Measurements from ENCODE around the gene NBAS.
"Not testable (repeated sequence)": the region's sequence is repeated elsewhere in the genome, so short reads cannot be mapped to it uniquely, and the experiment has no call there.

NBAS gene

DNA sequence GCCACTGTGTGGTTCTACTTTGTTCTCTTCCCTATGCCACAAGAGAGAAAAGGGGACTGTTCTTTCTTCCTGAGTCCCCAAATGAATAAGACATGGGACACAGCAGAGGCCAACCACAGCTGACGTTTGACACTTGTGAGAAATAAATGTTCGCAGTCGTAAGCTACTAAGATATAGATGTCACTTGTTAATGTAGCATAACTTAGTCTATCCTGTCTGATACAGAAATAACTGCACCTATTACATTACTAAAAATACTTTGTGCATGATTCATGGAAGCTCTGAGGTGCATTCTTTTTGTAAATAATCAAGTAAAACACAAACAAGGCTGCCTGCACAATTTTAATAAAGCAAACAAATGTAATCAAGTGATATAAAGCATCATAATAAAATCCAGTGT lies 148.8 kb downstream of the NBAS start:
- DNase-seq (ENCODE audit: low spot score) = no peak

- DNase-seq (ENCODE audit: low spot score) = no peak
These were observed 150.2 kb downstream of the NBAS start for GRCh38 chr2:15410884-15411283.

- DNase-seq (ENCODE audit: low spot score) = no peak
These were observed 152.4 kb downstream of the NBAS start for GRCh38 chr2:15408759-15409158.

DNA sequence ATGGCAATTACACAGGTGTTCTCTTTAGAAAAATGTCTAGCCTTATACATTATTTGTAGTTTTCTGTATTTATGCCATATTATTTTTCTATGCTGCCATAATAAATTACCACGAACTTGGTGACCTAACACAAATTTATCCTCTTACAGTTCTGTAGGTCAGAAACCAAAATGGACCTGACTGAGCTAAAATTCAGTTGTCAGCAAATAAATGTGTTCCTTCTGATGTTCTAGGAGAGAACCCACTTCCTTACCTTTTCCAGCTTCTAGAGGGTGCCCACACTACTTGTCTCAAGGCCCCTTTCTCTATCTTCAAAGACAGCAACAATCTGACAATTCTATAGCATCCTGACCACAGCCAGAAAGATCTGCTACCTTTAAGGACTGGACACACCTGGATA lies 153.5 kb downstream of the NBAS start:
- no peak for DNase-seq (ENCODE audit: low spot score)

DNA sequence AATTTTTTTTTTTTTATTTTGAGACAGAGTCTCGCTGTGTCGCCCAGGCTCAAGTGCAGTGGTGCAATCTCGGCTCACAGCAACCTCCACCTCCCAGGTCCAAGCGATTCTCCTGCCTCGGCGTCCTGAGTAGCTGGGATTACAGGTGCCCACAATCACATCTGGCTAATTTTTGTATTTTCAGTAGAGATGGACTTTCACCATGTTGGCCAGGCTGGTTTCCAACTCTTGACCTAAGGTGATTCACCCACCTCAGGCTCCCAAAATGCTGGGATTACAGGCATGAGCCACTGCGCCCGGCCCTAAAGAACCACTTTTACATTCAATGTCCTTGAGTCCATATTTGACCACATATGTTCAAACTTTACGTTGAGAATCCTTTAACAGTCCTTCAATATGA lies 156.6 kb downstream of the NBAS start:
- DNase-seq (ENCODE audit: low spot score) = not testable (repeated sequence)

- no peak for DNase-seq (ENCODE audit: low spot score)
These were observed 160.8 kb downstream of the NBAS start for GRCh38 chr2:15400240-15400826.

GRCh38 chr2:15399241-15399640 lies 161.9 kb downstream of the NBAS start:
- no peak for DNase-seq (ENCODE audit: low spot score)

DNA sequence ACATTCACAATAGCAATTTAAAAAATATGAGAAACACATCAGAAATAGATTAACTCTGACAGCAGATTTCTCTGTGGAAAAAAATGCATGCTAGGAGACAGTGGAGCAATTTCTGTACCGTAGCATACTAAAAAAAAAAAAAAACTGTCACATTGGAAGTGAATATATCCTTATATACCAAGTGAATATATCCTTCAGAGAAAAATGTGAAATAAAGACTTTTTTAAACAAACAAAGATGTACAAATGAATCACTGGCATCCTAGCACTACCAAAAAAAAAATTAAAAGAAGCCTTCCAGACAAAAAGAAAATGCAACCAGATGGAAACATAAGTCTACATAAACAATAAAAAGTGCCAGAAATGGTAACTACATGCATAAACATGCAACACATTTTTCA lies 169.4 kb downstream of the NBAS start:
- no peak for DNase-seq (ENCODE audit: low spot score)

DNA sequence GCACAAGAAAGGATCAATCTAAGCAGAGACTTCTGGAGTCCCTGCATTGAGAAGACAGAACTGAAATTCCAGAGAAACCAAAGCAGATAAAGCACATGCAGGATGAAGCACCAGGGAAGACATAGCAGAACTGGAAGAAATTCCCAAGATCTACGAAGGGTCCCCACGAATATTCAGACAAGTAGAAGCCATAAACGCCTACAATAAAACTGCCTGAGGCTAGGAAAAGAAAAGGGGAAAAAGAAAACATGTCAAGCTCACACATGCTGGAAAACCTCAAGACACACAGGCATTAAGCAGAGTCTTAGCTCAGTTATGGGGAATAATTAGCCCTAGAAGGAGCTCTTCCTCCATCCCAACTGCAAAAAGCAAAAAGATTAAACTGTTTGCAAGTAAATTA lies 171.2 kb downstream of the NBAS start:
- no peak for DNase-seq (ENCODE audit: low spot score)

GRCh38 chr2:15389326-15389700 lies 171.8 kb downstream of the NBAS start:
- DNase-seq (ENCODE audit: low spot score) = no peak

GRCh38 chr2:15388406-15389325 lies 172.5 kb downstream of the NBAS start:
- DNase-seq (ENCODE audit: low spot score) = no peak

DNA sequence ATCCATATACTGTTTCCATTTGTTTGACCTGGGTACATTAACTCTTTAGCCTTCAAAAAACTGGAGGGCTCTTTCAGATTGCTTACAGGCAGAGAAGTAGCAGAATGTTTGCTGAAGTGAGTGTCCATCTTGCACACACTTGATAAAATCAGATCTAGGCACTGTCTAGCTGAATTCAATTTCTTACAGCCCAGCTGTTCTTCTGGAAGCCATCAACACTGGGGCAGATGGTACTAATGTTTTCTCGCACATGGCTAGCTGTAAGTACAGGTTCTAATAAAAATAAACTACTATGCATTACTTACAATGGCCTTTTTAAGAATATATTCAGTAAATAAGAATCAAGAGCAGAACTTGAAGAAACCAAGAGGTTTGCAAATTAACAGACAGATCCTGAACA lies 175.9 kb downstream of the NBAS start:
- DNase-seq (ENCODE audit: low spot score) = no peak

GRCh38 chr2:15383695-15384350 lies 177.3 kb downstream of the NBAS start:
- no peak for DNase-seq (ENCODE audit: low spot score)

DNA sequence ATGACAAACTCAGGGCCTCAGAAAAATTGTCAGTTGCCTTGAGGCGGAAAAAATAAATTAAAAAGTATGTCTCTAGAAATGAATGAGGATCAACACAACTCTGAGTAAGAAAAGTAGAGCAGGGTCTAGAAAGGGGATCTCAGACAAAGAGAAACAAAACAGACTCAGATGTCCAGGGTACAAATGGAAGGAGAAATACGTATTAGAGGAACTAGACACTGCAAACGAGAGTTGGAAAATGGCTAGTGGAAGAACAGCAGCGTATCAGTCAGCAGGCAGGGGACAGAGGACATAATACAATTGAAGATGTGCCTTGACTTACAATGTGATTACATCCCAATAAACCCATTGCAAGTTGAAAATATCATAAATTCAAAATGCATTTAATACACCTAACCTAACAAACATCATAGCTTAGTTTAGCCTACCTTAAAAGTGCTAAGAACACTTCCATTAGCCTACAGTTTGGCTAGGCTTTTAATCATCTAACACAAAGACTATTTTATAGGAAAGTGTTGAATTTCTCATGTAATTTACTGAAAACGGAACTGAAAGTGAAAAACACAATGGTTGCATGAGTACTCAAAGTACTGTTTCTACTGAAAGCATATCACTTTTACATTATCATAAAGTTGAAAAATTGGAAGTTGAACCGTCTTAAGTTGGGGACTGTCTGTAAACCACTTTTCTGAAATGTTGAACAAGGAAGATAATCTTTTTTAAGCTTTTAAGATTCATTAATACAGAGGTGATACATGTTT lies 182.8 kb downstream of the NBAS start:
- DNase-seq (ENCODE audit: low spot score) = no peak

DNA sequence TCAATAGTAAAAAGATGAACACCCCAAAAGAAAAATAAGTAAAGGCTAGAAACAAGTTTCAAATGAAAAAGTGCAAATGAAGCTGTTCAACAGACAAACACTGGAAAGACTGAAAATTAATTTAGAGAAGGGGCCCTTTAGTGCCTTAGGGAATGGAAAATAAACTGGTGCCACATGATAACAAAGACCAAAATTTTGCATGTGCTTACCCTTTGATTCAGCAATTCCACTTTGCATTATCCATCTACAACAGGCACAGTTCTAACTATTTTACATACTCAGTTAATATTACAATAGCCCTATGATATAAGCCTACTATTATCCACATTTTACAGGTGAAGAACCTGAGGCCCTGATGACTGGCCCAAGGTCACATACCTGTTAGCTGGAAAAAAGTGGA lies 183.9 kb downstream of the NBAS start:
- DNase-seq (ENCODE audit: low spot score) = no peak

DNA sequence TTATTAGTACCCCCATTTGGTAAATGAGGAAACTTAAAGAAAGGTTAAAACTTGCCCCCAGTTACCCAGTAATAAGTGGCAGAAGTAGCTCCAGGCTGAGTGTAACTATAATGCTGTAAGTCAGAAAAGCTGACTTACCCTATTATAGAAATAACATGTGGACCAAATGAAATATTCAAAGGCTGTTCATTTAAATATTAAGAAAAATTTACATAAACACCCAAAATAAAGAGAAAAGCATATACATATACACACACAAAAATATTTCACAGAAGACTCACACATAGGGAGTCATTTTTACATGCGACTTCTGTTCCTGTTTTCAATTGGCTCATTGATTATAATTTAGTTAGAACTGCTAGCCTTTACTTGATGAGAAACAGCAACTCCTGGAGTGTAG lies 189.1 kb downstream of the NBAS start:
- DNase-seq (ENCODE audit: low spot score) = no peak

GRCh38 chr2:15369129-15369528 lies 192.0 kb downstream of the NBAS start:
- no peak for DNase-seq (ENCODE audit: low spot score)

GRCh38 chr2:15367715-15368114 lies 193.4 kb downstream of the NBAS start:
- no peak for DNase-seq (ENCODE audit: low spot score)

- DNase-seq (ENCODE audit: low spot score) = no peak
These were observed 193.9 kb downstream of the NBAS start for GRCh38 chr2:15367205-15367604.

GRCh38 chr2:15365411-15365810 lies 195.7 kb downstream of the NBAS start:
- DNase-seq (ENCODE audit: low spot score) = no peak

- DNase-seq (ENCODE audit: low spot score) = peak; percentile 9
These were observed 196.6 kb downstream of the NBAS start for GRCh38 chr2:15364561-15364960.

GRCh38 chr2:15363734-15364133 lies 197.4 kb downstream of the NBAS start:
- no peak for DNase-seq (ENCODE audit: low spot score)

Data from GM03348 (cell line).